Neural progenitor cell (in vitro differentiated cells): ENCODE measurements around the gene E2F2.
"Not testable (repeated sequence)": the region's sequence is repeated elsewhere in the genome, so short reads cannot be mapped to it uniquely, and the experiment has no call there.

Experiments
- CTCF ChIP-seq: fragments of 200-600 bp; sonication (generic); IDR thresholded peaks from 2 replicates; pipeline ENCODE4 v1.5.1; 2017; ENCODE audit warnings: antibody characterized with exemption, mild to moderate bottlenecking
- EZH2phosphoT487 ChIP-seq: fragments of 200-600 bp; sonication (generic); IDR thresholded peaks from 2 replicates; pipeline ENCODE4 v1.6.1; 2017; ENCODE audit warnings: antibody characterized with exemption

GRCh38 chr1:23504156-23504555 is 26.9 kb downstream of the E2F2 start:
- TF ChIP-seq CTCF, EZH2phosphoT487: not testable (repeated sequence)
